ENCODE data around the gene FBXL20.

- TF ChIP-seq JUND (IDR thresholded peaks at IDR 0.05) (no peak), CTCF (IDR thresholded peaks at IDR 0.05 in 2 of 3, conservative IDR thresholded peaks at IDR 0.05 in 1 of 3; ENCODE audit: borderline replicate concordance in 1 of 3, insufficient read depth in 1 of 3, low read depth in 2 of 3, low read length in 2 of 3) (no peak), SRF (IDR thresholded peaks at IDR 0.05; ENCODE audit: low read depth) (no peak), MAX (IDR thresholded peaks at IDR 0.05) (no peak), SIN3A (IDR thresholded peaks at IDR 0.05; ENCODE audit: low read depth) (no peak), POLR2A (IDR thresholded peaks at IDR 0.05; ENCODE audit: borderline replicate concordance, extremely low read depth, insufficient read depth, insufficient read length) (no peak), RAD21 (IDR thresholded peaks at IDR 0.05; ENCODE audit: low read depth) (no peak), REST (IDR thresholded peaks at IDR 0.05; ENCODE audit: low read depth) (no peak), EGR1 (IDR thresholded peaks at IDR 0.05; ENCODE audit: low read depth) (no peak), CEBPB (IDR thresholded peaks at IDR 0.05; ENCODE audit: low read depth) (no peak), ZBTB33 (IDR thresholded peaks at IDR 0.05; ENCODE audit: extremely low read depth, insufficient replicate concordance, low read length) (no peak), SP1 (IDR thresholded peaks at IDR 0.05; ENCODE audit: low read depth) (no peak)
These were observed 179.3 kb downstream of the FBXL20 start for GRCh38 chr17:39222151-39222550.

Data from HCT116 (cell line).